Measurements from ENCODE around the gene SYNE2.

The SYNE2 gene

DNA sequence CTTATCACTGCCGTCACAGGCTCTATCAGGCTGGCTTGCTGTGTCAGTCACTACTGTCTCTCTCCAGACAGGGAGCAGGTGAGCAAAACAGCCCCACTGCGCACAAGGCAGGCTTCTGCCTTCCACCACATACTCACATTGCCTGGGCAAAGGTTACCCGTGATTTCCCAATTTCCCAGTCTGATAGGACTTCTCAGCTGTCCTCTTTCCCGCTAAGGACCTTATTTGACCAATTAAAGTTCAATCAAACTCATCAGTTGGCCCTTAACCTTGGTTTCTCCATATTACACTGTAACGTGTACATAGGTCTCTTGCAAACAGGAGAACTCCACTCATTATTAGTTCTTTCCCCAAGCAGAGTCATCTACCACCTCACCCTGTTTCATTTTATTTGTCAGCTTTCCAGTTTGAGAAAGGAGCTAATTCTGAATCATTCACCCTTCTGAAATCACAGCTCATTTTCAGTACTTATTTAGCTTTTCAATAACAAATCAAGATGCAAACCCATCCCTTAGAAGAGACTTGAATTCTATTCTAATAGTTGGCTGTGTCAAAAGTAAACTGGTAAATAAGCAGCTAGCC, 270.5 kb downstream of the SYNE2 start:
- H3K4me3 ChIP-seq (ENCODE audit: low read depth, low read length): no peak overlapping the region
- no peak for DNase-seq (ENCODE audit: low read depth)
- TF ChIP-seq, protein P1, sequence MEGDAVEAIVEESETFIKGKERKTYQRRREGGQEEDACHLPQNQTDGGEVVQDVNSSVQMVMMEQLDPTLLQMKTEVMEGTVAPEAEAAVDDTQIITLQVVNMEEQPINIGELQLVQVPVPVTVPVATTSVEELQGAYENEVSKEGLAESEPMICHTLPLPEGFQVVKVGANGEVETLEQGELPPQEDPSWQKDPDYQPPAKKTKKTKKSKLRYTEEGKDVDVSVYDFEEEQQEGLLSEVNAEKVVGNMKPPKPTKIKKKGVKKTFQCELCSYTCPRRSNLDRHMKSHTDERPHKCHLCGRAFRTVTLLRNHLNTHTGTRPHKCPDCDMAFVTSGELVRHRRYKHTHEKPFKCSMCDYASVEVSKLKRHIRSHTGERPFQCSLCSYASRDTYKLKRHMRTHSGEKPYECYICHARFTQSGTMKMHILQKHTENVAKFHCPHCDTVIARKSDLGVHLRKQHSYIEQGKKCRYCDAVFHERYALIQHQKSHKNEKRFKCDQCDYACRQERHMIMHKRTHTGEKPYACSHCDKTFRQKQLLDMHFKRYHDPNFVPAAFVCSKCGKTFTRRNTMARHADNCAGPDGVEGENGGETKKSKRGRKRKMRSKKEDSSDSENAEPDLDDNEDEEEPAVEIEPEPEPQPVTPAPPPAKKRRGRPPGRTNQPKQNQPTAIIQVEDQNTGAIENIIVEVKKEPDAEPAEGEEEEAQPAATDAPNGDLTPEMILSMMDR (IDR thresholded peaks at IDR 0.05; ENCODE audit: low read depth, low read length, missing control alignments): no peak

DNA sequence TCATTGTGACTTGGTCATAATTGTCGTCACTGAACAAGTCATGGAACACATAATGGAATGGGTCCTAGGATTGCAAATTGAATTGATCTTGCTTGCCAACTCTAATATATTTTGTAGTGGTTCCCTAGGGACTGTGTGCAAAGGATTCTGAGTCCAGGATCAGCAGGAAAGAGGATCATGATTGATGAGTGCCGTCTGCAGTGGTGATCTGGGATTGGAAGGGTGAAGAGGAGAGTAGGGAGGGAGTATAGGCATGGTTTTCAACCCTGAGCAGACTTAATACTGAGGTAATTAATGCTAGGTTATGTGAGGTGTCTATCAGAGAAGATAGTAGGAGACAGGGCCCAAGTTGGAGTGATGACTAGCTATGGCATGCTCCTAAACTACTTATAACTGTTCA, 272.5 kb downstream of the SYNE2 start:
- DNase-seq (ENCODE audit: low read depth): no peak
- TF ChIP-seq, protein P1 (IDR thresholded peaks at IDR 0.05; ENCODE audit: low read depth, low read length, missing control alignments): no peak
- H3K4me3 ChIP-seq (ENCODE audit: low read depth, low read length): no peak overlapping the region

DNA sequence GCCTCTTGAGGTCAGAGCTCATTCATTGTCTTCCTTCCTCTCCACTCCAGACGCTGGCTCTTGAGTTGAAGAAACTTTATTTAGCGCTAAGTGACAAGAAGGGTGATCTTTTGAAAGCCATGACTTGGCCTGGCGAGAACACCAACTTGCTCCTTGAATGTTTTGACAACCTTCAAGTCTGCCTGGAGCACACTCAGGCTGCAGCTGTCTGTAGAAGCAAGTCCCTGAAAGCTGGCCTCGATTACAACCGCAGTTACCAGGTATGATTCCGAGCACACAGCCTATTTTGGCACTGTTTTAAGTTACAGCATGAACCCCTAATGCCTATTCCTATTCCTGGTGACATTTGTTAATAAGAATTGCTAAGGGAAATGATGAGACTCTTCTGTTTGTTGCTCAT, 273.7 kb downstream of the SYNE2 start:
- DNase-seq (ENCODE audit: low read depth): no peak
- TF ChIP-seq, protein P1 (IDR thresholded peaks at IDR 0.05; ENCODE audit: low read depth, low read length, missing control alignments): no peak
- H3K4me3 ChIP-seq (ENCODE audit: low read depth, low read length): no peak overlapping the region

DNA sequence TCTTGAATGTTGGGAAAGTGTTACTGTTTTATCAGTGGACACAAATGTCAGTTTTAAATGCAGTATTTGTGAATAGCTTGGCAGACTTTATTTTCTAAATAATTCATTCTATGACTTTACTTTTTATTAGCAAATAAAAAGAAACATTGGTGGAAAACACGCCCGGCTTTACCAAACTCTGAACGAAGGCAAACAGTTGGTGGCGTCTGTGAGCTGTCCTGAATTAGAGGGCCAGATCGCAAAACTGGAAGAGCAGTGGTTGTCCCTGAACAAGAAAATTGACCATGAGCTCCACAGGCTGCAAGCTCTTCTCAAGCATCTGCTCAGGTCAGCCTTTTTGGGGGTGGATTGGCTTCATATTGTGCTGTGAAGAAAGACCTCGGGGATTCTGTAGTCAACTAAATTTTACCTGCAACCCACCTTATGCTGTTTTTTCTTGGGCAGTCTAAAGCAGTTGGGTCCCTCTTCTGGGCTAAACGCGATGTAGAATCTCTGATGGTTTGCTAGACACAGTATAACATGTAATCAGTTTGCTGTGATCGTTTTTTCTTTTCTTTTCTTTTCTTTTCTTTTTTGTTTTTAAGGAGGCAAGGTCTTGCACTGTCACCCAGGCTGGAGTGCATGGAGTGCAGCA, 285.0 kb downstream of the SYNE2 start:
- TF ChIP-seq, protein P1 (IDR thresholded peaks at IDR 0.05; ENCODE audit: low read depth, low read length, missing control alignments): peak; percentile 18
- DNase-seq (ENCODE audit: low read depth): no peak
- no peak overlapping the region for H3K4me3 ChIP-seq (ENCODE audit: low read depth, low read length)

DNA sequence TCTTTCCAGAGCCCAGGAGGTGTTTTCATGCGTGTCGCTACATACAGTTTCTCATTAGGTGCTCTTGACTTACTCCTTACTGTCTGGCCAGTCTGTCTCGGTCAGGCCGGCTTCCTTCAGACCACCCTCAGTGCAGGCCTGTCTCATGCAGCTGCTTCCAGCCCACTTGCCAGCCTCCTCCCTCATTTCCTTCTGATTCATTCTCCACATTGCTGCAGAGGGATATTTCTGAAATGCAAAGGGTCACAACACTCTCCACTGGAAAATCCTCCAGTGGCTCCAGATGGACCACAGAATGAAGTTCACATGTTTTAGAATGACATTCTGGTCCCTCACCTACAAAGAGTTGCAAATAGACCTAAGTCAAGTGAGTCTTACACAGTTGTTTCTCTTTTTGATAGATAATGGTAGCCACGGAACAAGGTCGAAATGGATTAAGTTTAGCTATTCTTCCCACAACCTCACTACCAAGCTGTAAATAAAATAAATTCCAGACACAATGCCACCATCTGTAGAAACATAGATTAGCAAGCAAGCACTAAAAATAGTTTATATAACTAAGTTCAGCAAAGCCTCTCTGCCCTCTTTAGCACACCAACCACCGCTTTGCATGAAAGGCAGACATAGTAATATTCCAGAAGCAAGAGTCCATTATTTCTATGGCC, 294.5 kb downstream of the SYNE2 start:
- TF ChIP-seq, protein P1 (IDR thresholded peaks at IDR 0.05; ENCODE audit: low read depth, low read length, missing control alignments): no peak
- DNase-seq (ENCODE audit: low read depth): no peak
- H3K4me3 ChIP-seq (ENCODE audit: low read depth, low read length): no peak overlapping the region

DNA sequence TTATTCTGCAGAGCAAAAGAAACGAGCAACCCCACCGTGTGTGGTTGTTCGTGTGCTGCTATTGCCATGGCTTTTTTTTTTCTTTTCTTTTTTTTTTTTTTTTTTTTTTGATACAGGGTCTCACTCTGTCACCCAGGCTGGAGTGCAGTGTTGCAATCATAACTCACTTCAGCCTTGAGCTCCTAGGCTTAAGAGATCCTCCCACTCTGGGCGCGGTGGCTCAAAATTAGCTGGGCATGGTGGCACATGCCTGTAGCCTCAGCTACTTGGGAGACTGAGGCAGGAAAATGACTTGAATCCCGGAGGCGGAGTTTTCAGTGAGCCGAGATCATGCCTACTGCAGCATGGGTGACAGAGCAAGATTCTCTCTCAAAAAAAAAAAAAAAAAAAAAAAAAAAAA, 297.1 kb downstream of the SYNE2 start:
- TF ChIP-seq, protein P1 (IDR thresholded peaks at IDR 0.05; ENCODE audit: low read depth, low read length, missing control alignments): no peak
- no peak overlapping the region for H3K4me3 ChIP-seq (ENCODE audit: low read depth, low read length)
- DNase-seq (ENCODE audit: low read depth): no peak
